NB4 (cell line): Measurements from ENCODE around the gene GLB1L.

ENCODE experiments used
- DNase-seq: peaks from one replicate; pipeline ENCODE4 v3.0.0; 2010; ENCODE audit warnings: low read depth
- H3K4me3 ChIP-seq: one replicate; pipeline ENCODE4 v1.5.1; 2011; ENCODE audit warnings: mild to moderate bottlenecking, low read depth, low read length, moderate library complexity
- MYC ChIP-seq: IDR thresholded peaks from 2 replicates; pipeline ENCODE4 v1.6.1; 2011; ENCODE audit warnings: low read depth, low read length
- POLR2A ChIP-seq: IDR thresholded peaks from 2 replicates; pipeline ENCODE4 v1.6.1; 2011; ENCODE audit warnings: mild to moderate bottlenecking; ENCODE audit not compliant: insufficient read length; ENCODE audit errors: extremely low read depth
- TF ChIP-seq, protein P1 (sequence below): IDR thresholded peaks from 2 replicates; pipeline ENCODE4 v1.6.1; 2011; ENCODE audit warnings: low read depth, low read length
- TF ChIP-seq, protein P2 (sequence below): IDR thresholded peaks from one replicate; pipeline ENCODE4 v1.5.1; 2012; ENCODE audit warnings: low read depth, low read length

GLB1L gene

DNA sequence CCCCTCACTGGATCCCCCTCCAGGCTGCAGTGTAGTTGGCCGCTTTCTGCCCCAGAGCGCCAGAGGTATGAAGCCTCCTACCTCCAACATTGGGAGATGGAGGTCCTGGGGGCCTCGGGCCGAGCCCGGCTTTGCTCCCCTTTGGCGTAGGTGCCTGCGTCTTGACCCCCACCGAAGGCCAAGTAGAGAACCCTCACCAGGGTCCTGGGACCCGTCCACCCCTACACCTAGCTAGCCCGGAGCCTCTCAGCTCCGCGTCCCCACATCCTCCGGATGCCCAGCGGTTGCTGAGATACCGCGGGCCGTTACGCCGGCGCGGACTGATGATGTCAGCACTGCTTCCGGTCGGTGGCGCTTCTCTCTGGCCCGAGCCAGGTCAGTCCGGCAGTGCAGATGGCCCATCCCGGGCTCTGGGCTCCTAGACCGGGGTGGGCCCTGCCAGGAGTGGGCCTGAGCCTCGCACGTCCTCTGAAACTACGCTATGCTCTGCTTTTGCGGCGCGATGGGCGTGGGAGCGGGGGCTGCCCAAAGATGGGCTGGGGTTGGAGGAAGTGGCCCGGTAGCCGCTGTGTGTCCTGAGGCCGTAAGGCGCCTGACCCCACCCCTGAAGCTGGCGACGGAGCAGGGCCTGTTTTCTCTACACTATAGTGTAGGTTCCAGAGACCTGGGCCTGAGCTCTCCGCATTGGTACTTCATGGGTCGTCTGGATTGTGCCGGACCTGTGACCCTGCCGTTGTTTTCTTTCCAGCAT lies at the start of gene GLB1L, which contains the start of gene STK16:
Gene GLB1L, minus strand, starts transcription at position 297 of the 751 bp plus-strand sequence. CDS start 1,871 bp downstream, outside the sequence.
Gene STK16, plus strand, starts transcription at position 332 of the 751 bp plus-strand sequence. CDS start 521 bp downstream, outside the sequence.
- TF ChIP-seq MYC: no peak; the same call in 1 of the 2 replicates
- TF ChIP-seq POLR2A: peak; percentile 82
- peak; percentile 95 for DNase-seq
- H3K4me3 ChIP-seq: peak within 1 kb of the TSS; percentile 91

DNA sequence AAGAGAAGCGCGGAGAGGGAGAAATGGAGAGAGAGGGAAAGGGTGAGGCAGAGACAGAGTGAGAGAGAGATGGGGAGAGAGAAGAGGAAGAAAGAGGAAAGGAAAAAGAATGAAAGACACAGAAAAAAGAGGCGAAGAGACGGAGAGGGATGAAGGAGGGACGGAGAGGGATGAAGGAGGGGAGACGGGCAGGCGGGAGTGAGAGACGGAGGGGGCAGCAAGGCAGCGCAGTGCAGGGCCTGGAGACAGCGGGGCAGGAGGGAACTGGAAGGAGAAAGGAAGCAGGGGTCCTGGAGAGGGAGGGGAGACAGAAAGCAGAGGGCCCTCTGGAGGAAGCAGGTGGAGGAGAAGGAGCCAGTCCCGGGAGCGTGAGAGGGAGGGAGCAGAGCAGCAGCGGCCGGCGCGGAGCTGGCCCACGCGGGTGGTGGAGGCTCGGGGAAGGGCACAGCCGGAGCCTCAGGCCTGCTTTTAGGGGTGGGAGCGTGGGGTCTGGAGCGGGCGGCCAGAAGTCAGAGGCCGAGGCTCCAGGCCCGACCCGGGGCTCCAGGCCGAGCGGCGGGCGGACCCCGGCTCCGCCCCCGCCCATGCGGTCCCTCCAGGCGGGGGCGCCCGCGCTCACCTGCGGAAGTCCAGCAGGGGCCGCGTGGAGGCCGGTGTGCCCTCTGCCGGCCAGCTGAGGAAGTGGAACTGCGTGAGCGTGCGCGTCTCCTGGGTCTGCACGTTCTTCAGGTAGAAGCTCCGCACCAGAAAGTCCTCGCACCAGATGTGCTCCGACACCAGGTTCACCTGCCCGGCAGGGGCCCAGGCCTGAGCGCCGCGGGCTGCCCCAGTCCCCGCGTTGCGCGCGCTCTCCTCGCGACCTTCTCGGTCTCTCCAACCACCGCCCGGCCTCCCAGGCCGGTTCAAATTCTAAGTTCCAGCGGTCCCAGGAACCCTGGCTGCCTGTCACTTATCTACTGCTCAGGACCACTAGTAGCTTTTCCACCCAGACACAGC lies 49.4 kb upstream of the GLB1L start:
- peak overlapping the region; percentile 30 for H3K4me3 ChIP-seq
- DNase-seq: peak; percentile 89
- TF ChIP-seq POLR2A: peak; percentile 53
- TF ChIP-seq MYC: peak; percentile 97
- TF ChIP-seq, protein P1, sequence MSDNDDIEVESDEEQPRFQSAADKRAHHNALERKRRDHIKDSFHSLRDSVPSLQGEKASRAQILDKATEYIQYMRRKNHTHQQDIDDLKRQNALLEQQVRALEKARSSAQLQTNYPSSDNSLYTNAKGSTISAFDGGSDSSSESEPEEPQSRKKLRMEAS: peak; percentile 93
- TF ChIP-seq, protein P2, sequence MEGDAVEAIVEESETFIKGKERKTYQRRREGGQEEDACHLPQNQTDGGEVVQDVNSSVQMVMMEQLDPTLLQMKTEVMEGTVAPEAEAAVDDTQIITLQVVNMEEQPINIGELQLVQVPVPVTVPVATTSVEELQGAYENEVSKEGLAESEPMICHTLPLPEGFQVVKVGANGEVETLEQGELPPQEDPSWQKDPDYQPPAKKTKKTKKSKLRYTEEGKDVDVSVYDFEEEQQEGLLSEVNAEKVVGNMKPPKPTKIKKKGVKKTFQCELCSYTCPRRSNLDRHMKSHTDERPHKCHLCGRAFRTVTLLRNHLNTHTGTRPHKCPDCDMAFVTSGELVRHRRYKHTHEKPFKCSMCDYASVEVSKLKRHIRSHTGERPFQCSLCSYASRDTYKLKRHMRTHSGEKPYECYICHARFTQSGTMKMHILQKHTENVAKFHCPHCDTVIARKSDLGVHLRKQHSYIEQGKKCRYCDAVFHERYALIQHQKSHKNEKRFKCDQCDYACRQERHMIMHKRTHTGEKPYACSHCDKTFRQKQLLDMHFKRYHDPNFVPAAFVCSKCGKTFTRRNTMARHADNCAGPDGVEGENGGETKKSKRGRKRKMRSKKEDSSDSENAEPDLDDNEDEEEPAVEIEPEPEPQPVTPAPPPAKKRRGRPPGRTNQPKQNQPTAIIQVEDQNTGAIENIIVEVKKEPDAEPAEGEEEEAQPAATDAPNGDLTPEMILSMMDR: peak; percentile 84

DNA sequence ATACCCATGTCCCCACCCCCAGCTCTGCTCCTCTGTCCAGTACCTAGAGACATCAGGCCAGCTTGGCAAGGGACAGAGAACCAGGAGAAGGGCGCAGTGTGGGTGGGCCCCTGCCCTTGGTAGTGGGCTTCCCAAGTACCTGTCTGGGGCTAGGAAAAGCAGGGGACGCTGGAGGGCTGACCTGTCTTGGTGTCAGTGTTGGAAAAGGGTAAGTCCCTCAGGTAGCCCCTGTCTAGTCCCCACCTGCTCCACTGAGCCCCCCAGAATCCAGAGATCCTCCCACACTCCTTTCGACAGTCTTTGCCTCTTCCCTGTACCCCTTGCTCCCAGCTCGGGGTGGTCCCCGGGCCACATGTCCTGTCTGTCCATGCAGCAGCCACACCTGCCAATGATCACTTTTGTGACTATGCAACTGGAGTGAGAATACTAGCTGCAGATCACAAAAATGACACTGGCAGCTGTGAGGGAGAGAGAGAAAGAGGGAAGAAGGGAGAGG lies 48.5 kb upstream of the GLB1L start:
- no peak for DNase-seq

DNA sequence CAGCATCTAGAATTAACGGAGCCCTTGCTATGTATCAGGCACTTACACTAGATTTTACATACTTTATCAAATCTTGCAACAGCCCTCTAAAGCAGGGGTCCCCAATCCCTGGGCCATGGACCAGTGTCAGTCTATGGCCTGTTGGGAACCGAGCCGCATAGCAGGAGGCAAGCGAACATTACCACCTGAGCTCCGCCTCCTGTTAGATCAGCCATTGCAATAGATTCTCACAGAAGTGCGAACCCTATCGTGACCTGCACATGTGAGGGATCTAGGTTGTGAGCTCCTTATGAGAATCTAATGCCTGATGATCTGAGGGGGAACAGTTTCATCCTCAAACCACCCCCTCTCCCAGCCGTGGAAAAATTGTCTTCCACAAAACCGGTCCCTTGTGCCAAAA lies 47.4 kb upstream of the GLB1L start:
- TF ChIP-seq, protein P1: no peak
- no peak for TF ChIP-seq POLR2A
- no peak for TF ChIP-seq MYC
- TF ChIP-seq, protein P2: no peak
- DNase-seq: no peak
- no peak overlapping the region for H3K4me3 ChIP-seq

More for the DNA sequence above, 48.5 kb upstream of the GLB1L start:
- TF ChIP-seq POLR2A (no peak), MYC (no peak)
- TF ChIP-seq, protein P1: no peak
- TF ChIP-seq, protein P2: no peak
- H3K4me3 ChIP-seq: no peak overlapping the region

DNA sequence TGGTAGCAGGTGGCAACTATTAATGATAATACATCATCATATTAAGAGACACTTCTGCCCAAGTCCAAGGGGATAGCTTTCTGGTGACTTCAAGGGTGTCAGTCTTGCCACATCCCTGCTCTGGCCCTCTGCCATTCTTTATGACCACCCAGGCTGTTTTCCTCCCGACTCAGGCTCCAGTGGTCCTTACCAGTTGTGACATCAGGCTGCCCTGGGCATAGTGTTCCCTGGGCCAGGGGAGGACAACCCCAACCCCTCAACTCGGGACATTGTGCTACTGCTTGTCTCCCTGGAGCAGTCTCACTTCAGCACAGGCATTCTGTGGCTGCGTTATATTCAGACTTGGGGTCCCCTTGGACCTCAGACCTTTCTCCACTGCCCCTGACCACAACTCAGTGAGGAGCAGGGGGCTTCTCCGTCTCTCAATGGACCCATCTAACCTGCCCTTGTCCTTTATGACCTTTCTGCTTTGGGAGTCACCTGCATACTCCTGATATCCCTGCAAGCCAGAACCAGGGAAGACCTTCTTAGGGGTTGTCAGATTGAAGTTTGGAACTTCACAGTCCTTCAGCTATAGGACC lies 46.8 kb upstream of the GLB1L start:
- no peak overlapping the region for H3K4me3 ChIP-seq
- no peak for DNase-seq
- TF ChIP-seq POLR2A (no peak), MYC (no peak)
- TF ChIP-seq, protein P1: no peak
- TF ChIP-seq, protein P2: no peak
